Activated CD4-positive, alpha-beta T cell treated with anti-CD3 and anti-CD28 coated beads for 48 hours (primary cell): ENCODE results near the gene KCNQ4.
A peak's percentile ranks its signal among the peaks of the same experiment; 100 is the strongest.

Source experiments
- DNase-seq: peaks from one replicate; pipeline ENCODE4 v3.0.0-alpha.2; 2020

Gene KCNQ4

DNA sequence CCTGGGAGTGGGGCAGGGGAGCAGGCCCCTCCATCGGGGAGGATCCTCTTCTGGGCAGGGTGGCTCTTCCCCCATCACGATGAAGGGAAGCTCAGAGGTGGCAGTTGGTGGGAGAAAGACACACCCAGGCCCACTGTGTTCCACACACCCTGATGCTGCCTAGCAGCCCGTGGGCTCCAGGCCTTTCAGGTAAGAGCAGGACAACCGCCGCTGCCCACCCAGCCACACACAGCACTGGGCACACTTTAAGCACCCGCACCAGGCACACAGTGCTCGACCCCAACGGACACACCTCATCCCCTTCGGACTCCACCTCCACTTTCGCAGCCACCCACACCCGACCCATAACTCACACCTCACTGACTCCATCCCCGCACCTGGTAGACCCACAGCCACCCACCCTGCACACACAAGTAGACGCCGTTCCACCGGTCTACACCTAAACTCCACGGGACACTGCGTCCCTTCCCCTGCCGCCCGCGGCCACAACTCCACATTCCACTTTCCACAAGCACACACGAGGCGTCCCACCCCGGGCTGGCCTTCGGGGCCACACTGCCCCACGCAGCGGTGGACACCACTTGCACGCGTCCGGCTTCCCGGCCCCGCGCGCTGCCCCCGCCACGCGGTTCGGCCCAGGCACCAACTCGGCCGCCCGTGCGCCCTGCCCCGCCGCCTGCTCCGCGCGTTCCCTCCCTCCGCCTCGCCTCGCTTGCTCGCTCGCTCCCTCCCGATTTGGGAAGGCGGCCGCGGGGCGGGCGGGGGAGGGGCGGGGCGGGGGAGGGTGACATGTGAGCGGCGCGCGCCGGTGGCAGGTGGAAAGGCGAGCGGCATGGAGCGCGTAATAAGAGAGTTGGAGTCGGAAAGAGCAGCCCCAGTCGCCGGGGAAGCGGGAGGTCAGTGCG lies at the start of gene KCNQ4:
KCNQ4 (plus strand) TSS at position 787 of the 905 bp plus-strand sequence. CDS start 307 bp downstream, outside the sequence.
- DNase-seq, result peak; percentile 41

DNA sequence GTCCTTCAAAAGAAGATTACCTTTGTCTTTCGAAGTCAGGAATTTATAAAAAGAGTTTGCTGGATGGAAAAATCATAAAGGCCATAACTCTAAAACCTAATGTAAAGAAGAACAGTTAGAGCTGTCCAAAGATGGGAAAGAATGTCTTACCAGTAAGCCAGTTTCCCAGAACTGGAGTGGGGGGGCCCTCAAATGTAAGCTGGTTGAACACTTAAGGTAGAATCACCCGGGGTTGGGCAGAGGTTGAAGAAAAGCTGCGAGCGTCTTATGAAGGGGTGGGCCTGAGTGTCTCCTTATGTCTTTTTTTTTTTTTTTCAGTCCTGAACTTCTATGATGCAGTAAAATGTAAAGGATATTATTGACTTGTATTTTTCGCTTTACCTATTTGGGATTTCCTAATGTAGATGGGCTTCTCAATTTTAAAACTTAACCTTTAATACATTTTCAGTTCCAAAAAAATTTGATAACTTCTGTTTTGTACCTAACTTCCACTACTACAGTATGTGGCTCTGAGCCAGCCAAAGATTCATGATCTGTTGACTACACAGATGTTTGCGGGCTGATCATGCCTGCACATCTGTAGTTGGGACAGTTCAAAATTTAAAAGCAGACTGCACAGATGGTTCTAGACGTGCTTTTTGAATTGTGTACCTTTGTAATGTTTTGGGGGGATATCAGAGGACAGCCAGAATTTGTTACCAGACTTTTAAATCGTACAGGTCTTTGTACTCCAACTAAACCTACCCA lies 48.5 kb upstream of the KCNQ4 start:
- DNase-seq, result no peak

DNA sequence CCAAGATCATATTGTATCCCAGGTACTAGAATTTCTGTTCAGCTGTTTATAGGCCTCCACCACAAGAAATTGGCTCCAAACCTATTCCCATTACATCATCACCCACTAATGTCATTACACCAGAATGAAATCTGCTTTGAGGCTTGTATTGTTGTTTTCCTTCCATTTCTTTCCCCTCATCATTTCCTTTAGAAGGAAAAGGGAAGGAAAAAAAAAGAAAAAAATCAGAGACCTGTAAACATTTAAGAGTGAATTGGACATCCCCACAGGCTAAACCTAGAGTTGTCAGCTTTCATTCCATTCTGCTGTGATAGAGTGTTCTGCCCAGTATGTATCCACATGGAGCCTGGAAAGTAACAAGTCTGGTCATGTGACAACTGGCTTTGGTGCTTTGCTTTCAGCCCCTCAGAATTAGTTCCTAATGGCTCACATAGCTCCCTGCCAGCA lies 47.5 kb upstream of the KCNQ4 start:
- no peak for DNase-seq

DNA sequence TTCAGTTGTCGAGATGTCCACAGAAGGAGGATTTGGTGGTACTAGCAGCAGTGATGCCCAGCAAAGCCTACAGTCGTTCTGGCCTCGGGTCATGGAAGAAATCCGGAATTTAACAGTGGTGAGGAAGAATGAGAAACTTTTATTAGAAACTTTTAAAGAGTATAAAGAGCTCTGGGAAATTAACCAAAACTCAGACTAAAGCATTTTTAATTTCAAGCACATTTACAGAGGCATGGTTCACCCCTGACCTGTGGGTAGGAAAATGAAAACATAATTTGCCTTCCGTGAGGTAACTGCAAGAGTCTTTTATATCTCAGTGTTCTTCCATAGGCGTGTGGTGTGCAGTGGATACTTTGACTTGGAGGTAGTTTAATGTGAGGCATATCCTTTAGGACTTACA lies 44.8 kb upstream of the KCNQ4 start:
- no peak for DNase-seq

DNA sequence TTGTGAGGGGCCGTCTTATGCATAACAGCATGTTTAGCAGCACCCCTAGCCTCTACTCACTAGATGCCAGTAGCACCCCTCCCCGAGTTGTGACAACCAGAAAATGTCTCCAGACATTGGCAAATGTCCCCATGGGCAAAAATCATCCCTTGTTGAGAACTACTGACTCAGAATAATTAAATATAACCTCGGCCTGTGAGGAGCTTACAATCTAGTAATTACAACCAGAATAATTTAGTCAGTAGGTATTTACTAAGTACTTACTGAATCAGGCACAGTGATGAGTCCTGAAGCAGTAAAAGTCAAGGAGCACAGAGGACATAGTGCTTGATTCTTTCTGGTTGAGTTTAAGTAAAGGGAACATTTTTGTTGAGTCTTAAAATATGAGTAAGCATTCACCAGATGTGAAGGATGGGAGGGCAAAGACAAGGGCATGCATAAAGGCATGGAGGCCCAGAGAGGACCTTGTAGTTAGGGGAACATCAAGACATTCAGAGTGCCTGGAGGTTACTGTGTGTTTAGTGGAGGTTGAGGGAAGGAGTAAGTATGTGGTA lies 44.1 kb upstream of the KCNQ4 start:
- no peak for DNase-seq

DNA sequence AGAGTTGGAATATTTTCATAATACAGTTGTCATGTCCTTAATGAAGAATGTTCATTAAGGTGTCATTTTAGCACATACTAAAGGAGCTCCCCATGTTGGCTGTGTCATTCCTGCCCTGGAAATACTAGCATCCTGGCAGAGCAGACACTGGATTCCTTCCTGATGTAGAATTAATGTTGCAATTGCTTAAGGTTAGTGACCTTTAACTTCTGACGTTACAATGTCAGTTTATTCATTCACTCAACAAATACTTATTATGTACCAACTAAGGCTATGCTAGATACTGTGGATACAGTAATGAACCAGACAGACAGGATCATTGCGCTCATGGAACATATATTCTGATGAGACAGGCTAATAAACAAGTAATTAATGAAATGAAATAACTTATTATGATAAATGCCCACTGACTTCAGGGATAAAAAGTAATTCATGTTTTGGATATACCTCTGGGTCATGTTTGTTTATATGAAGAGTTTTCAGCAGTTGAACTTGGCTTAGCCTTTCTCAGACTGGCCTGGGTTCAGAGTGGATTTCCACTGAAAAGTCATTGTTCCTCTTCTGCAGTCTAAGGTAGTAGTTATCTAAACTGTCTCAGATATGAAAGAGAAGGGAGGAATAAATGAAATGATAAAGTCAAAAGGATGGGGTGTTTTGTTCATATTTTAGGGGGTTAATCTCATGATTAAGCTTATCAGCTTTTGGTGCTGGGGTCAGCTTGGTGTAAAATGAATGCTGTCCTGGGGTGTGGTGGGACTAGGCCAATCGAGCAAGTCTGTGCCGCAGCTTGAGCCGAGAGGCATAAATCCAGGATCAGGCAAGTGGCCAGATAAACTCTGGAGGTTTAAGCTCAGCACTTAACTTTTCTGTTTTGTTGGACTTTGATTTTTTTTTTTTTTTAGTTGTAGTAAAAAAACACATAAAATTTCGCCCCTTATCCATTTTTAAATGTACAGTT lies 43.3 kb upstream of the KCNQ4 start:
- no peak for DNase-seq

DNA sequence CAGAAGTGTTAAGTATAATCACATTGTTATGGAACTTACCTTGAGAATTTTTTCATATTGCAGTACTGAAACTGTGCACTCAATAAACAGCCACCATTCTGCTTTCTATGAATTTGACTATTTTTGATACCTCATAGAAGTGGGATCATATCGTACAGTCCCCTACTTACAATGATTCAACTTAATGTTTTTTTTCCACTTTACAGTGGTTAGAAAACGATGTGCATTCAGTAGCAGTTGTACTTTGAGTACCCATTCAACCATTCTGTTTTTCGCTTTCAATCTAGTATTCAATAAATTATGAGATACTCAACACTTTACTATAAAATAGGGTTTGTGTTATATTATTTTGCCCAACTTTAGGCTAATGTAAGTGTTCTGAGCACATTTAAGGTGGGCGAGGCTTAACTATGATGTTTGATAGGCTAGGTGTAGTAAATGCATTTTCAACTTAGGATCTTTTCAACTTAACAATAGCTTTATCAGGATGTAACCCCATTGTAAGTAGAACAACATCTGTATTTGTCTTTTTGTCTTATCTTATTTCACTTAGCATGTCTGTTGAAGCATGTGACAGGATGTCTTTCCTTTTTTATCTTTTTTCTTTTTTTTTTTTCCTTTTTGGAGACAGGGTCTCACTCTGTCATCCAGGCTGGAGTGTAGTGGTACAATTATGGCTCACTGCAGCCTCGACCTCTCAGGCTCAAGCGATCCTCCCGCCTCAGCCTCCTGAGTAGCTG lies 42.4 kb upstream of the KCNQ4 start:
- DNase-seq, result no peak

DNA sequence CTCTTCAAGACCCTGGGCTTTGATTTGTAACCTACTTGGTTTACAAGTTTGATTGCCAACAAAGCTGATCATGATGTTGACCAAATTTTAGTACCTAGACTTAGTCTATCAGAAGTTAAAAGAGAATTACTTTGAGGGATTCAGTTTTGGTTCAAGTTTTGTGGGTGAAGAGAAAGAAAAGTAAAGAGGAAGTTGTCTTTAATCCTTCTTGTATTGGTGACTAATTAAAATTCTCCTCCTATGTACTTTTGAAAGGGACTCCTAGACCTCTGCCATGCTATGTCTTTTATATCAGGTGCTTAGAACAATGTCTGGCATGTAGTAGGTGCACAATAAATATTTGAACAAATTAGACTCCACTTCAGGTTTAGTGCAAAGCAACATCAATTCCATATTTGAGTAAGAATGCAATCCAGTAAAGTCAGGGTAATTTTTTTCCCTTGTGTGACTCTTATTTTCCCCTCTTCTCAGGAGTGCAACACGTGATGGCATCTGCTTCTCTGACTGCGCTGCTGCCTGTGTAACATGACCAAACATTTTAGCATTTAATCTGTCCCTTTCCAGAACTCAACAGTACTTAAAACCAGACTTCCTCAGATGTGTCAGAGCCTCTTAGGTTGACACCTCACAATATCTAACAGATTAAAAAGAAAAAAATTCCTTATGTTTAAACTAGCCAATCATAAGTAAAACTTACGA lies 41.1 kb upstream of the KCNQ4 start:
- peak; percentile 43 for DNase-seq

DNA sequence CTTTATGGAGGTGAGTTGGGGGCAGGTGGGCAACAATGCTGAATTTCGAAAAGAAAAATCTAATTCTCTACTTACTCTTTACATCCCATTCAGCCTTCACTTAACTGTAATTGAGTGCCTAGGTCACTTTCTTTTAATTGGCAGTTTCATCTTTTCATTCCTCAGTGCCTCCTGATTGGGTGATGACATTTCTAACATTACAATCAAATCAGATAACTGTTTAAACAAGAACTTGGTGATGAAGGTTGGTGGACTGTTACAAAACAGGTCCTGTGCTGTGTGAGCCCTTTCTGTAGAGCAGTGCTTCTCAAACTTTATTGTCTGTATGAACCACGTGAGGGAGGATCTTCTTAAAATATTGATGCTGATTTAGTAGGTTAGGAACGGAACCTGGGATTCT lies 40.1 kb upstream of the KCNQ4 start:
- DNase-seq, result no peak

DNA sequence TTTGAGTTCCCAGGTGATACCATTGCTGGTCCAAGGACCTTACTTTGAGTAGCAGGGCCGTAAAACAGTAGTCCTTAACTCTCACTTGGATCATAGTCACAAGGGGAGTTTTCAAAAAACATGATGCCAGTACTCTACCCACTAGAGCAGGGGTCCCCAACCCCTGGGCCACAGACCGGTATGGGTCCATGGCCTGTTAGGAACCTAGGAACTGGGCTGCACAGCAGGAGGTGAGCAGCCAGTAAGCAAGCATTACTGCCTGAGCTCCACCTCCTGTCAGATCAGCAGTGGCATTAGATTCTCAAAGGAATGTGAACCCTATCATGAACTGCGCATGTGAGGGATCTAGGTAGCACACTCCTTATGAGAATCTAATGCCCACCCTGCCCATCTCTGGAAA lies 39.7 kb upstream of the KCNQ4 start:
- DNase-seq, result no peak

DNA sequence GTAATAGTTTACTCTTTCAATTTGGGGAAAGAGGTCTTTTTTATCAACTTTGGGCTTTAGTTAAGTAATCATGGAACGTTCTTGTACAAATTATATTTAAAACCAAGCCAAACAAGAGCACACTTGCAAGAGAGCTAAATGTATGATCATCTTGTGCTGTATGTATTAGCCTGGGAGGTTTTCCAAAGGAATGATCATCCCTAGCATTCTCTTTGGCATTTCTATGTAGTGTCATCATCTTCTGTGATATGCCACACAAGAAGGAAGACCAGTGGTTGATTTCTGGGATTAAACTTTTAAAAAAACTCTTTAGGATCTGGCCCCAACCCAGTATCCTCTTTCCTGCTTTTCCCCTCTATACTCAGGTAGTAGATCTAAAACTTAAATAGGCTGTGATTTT lies 38.4 kb upstream of the KCNQ4 start:
- no peak for DNase-seq

DNA sequence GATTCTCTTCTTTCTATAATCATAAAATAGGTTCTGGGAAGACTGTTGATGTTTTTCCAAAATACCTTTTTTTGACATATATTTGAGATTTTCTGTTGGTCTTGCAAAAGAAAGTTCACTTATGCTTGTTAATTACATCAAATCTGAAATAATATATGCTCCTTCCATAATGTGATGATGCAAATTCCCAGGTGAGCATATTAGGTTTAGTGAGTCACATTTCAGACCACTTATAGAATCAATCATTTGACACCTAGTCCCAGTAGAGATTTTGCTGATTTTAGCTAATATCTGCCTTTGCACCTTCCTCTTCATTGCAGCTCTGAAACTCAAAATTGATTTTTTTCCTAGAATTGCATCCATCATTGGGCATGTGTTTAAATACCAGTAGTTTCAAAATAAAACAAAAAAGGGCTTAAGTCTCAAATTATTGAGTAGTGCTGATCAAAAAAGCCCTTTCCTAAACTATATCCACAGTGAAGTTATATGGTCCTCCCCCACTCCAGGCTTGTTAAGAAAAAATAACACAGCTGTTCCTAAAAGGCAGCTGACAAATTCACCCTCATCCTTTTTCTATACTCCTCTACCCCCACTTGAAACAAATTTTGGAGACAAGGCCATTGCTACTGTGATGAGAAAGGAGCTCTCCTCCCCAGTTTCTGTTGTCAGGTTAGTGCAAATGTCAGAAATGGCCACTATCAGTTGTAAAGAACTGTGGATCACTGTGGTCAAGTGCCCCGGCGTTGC lies 37.1 kb upstream of the KCNQ4 start:
- no peak for DNase-seq

DNA sequence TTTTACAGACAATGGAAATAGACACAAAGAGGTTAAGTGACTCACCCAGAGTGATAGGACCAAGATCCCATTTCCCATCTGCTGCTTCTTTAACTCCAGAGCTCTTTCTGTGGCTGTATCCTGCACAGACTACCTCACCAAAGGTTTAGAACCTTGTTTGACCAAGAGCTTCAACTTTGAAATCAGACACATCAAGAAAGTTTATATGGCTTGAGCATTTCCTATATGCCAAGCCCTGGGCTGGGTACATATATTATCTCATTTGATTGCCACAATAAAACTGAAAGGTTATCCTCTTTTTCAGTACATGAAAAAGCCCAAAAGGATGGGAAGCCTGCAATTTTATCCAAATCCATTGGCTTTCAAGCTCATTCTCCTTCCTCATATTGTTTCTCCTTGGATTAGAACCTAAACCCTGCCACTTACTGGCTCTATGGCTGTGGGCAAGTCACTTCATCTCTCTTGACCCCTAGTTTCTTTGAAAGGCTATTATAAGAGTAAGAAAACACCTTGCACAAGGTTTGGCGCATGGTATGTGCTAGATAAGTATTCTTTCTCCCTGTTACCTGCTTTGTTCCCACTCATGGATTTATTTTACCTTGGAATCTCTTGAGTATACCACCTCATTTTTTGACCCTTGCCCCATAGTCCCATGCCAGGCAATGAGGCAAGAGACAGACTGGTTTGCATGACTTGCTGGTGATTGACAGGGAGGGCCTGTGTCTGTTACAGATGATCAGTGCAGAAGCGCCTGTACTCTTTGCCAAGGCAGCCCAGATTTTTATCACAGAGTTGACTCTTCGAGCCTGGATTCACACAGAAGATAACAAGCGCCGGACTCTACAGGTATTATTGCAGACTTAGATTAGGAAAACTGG lies 34.5 kb upstream of the KCNQ4 start:
- DNase-seq, result no peak

DNA sequence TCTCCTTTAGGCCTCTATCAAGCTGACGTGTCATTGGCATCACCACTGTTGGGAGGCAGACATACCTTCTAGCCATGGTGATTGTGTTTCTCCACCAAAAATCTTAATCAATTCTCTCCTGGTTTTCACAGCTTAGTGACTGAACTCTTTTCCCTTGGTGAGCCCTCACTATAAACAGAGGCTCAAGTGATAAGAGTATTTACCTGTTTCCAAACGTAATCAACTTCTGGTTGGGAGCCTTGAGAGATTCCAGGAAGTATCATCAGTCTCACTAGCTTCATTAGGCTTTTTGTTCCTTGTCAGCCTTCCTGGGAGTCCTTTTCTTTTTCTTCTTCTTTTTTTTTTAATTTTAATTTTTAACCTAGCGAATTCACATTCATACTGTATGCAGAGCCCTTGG lies 33.8 kb upstream of the KCNQ4 start:
- no peak for DNase-seq

DNA sequence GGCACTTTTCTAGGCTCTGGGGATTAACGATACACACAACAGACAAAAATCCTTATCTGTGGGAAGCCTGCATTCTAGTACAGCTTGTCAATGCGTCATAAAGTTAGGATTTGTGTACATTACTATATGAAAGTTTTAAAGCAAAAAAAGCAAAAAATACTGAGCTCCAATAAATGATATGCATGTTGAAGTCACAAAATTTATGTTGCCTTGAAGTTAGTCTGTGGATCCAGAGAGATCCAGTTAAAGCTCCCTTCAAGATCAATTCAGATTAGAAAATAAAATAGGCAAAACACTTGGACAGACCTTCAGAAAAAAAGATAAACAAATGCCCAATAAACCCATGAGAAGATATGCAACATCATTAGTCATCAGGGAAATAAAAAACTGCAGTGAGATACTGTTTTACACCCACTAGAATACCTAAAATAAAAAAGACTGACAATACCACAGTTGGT lies 33.1 kb upstream of the KCNQ4 start:
- DNase-seq, result no peak

DNA sequence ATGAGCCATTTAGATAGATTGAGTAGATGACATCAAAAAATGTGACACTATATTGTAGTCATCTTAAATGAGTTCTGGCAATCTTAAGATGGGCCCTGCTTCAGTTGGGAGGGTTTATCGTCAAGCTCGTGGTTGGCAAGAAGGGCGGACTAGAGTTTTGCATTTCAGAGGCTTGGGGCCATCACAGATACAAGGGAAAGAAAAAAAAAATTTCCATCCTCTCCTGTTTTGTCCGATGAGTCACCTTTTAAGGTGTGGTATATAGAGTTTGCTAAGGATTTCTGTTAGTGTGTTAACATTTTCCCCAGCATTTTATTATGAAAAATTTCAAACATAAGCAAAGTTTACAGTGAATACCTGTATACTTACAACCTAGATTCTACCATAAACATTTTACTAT lies 31.8 kb upstream of the KCNQ4 start:
- DNase-seq, result no peak

DNA sequence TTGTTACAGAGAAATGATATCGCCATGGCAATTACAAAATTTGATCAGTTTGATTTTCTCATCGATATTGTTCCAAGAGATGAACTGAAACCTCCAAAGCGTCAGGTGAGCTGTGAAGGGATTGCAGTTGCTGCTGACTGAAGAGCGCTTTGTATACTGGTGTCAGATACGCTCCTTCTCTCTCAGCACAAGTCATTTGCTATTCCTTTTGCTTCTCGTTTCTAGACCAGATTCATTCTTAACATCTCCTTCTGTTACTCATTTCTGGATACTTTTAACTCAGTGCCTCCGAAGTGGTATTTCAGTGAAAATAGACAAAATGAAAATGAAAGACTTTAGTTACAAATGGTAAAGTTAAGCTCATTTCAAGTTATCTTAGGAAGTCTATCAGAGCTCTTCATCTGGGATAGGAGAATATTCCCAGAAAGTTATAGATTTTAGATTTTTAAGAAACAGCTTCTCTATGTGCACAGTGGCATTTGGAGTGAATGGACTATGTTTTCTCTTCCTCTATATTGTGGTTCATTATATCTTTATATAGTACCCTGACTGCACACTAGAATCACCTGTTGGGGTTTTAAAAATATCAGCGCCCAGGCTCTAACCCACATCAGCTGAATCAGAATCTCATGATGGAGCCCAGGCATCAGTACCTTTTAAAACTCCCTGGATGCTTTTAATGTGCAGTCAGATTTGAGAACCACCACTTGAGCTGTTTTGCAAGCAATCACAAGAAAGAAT lies 30.3 kb upstream of the KCNQ4 start:
- DNase-seq, result no peak

DNA sequence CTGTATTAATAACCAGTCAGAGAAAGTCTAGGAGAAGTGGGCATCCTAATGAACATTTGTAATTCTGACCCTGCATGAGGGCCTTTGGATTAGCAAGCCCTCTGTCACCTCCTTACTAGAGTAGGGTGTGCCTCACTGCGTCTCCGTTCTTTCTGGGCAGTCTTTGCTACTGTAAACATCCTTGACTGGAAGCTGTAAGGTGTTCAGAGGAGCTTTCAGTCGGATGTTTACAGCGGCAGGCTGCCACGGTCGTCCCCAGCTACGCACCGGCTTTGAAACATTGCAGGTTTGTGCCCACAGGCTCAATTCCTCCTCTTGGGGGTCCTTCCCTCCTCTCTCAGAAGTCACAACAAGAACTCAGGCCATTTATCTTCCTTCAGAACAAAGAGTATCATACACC lies 29.4 kb upstream of the KCNQ4 start:
- DNase-seq, result no peak

DNA sequence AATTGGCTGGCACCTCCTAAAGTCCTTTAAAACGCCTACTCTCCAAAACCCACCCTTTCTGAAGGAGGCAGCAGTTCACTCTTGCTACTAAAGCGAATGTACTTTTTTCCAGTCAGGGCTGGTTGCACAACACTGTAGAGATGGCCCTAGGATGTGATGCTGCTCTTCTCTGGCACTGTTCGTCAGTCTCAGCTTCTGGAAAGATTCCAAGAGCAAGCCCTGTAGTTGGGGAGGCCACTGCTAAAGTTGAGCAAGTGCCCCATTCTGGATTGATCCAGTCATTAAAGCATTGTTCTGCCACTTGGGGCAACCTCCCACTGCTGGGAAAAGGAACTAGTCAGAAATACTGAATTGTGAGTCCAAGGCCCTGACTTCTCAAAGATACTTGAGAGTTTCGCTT lies 28.5 kb upstream of the KCNQ4 start:
- DNase-seq, result no peak
